PC-3 (cell line): ENCODE results near the gene CRIP2. TPM values are rescaled to one million over a fixed set of nuclear protein-coding genes. Genes with fewer than 3 reads are reported as not detected.

ENCODE experiments used
- ATAC-seq: fragments of 200-7000 bp; cut with Tn5 transposase; 2 replicates; pipeline ENCODE4 v1.9.1; 2020; ENCODE audit warnings: mild to moderate bottlenecking, moderate library complexity
- BruUV-seq: library from RNA; stranded (reverse); fragments of 400-500 nt; replicated peaks from 2 replicates; lab custom pipeline; 2021; lab: Mats Ljungman, UMichigan
- CTCF ChIA-PET: fragments of 300-600 bp; sonication (Branson Sonifier 250); formaldehyde crosslinking; loops from one replicate; lab custom pipeline; 2022; ENCODE audit warnings: antibody characterized with exemption; lab: Charles Lee
- POLR2A ChIA-PET: fragments of 300-600 bp; sonication (Branson Sonifier 250); formaldehyde crosslinking; loops from one replicate; lab custom pipeline; 2022; ENCODE audit warnings: antibody characterized with exemption; ENCODE audit not compliant: unreplicated experiment; lab: Charles Lee
- DNase-seq: peaks from one replicate; pipeline ENCODE4 v3.0.0-alpha.2; 2015
- H2AFZ ChIP-seq: fragments of 300-600 bp; sonication (generic); 2 replicates; pipeline ENCODE4 v1.6.0; 2016; ENCODE audit warnings: antibody characterized with exemption, low read length
- H3F3A ChIP-seq: fragments of 300-600 bp; sonication (generic); one replicate; pipeline ENCODE4 v1.6.0; 2017; ENCODE audit warnings: antibody characterized with exemption, low read length, control low read depth, mild to moderate bottlenecking; ENCODE audit not compliant: unreplicated experiment
- H3K27ac ChIP-seq: fragments of 300-600 bp; sonication (generic); 2 replicates; pipeline ENCODE4 v1.5.1; 2016; ENCODE audit warnings: mild to moderate bottlenecking, low read length
- H3K27me3 ChIP-seq: fragments of 300-600 bp; sonication (generic); 2 replicates; pipeline ENCODE4 v1.6.1; 2016; ENCODE audit warnings: low read length, mixed read lengths
- H3K36me3 ChIP-seq: fragments of 300-600 bp; sonication (generic); 2 replicates; pipeline ENCODE4 v1.6.1; 2016; ENCODE audit warnings: low read depth, mixed run types, low read length, mixed read lengths
- H3K4me1 ChIP-seq: fragments of 300-600 bp; sonication (generic); 2 replicates; pipeline ENCODE4 v1.5.1; 2016; ENCODE audit warnings: low read length; ENCODE audit not compliant: insufficient read depth
- H3K4me2 ChIP-seq: fragments of 300-600 bp; sonication (generic); 2 replicates; pipeline ENCODE4 v1.6.0; 2016; ENCODE audit warnings: low read length
- H3K4me3 ChIP-seq: fragments of 300-600 bp; sonication (generic); 2 replicates; pipeline ENCODE4 v1.5.1; 2016; ENCODE audit warnings: mild to moderate bottlenecking, low read length, mixed read lengths
- H3K79me2 ChIP-seq: fragments of 300-600 bp; sonication (generic); 2 replicates; pipeline ENCODE4 v1.6.1; 2017; ENCODE audit warnings: low read length, mixed read lengths
- H3K9ac ChIP-seq: fragments of 300-600 bp; sonication (generic); 2 replicates; pipeline ENCODE4 v1.6.0; 2016; ENCODE audit warnings: mild to moderate bottlenecking, low read length
- H3K9me2 ChIP-seq: fragments of 300-600 bp; sonication (generic); replicated peaks from 2 replicates; pipeline ENCODE4 v1.6.1; 2016; ENCODE audit warnings: mixed run types, low read length, mixed read lengths
- H3K9me3 ChIP-seq: fragments of 300-600 bp; sonication (generic); 2 replicates; pipeline ENCODE4 v1.6.1; 2016; ENCODE audit warnings: low read length, mixed read lengths
- H4K20me1 ChIP-seq: fragments of 300-600 bp; sonication (generic); 2 replicates; pipeline ENCODE4 v1.6.1; 2016; ENCODE audit warnings: low read length, mixed read lengths
- CTCF ChIP-seq: fragments of 300-600 bp; sonication (generic); conservative IDR thresholded peaks from 2 replicates; pipeline ENCODE4 v1.5.1; 2017; ENCODE audit warnings: antibody characterized with exemption, low read depth, mild to moderate bottlenecking, low read length
- EZH2 ChIP-seq: fragments of 300-600 bp; sonication (generic); IDR thresholded peaks from one replicate; pipeline ENCODE4 v1.6.1; 2017; ENCODE audit warnings: antibody characterized with exemption, mild to moderate bottlenecking, low read length; ENCODE audit not compliant: unreplicated experiment
- EZH2phosphoT487 ChIP-seq: fragments of 300-600 bp; sonication (generic); IDR thresholded peaks from 2 replicates; pipeline ENCODE4 v1.6.1; 2018; ENCODE audit warnings: mild to moderate bottlenecking, antibody characterized with exemption, low read length, borderline replicate concordance
- intact Hi-C: fragments of 100-400 bp; cut with micrococcal nuclease; formaldehyde crosslinking; loops from 2 replicates; pipeline ENCODE4 v1.9.0; 2023
- total RNA-seq: library from RNA; depleted of rRNA; stranded (reverse); fragments of >200 nt; gene quantifications from 2 replicates; pipeline ENCODE4 v1.2.3, GENCODE V29; 2014

CRIP2 gene
- total RNA-seq, 1 experiment from 2014 or later: 100 TPM

GRCh38 chr14:105470350-105471296, 4.0 kb upstream of the CRIP2 start:
- no peak for DNase-seq
- Histone ChIP-seq H3K9me3 (no peaks in the 10 kb centered on the region), H3K36me3 (no peaks in the 10 kb centered on the region), H4K20me1 (no peaks in the 10 kb centered on the region), H2AFZ (no peak overlapping the region), H3K4me3 (no peak overlapping the region), H3K9me2 (no peaks in the 10 kb centered on the region), H3K4me1 (peaks cover 20% of the 10 kb centered on the region), H3K4me2 (no peak overlapping the region), H3K9ac (no peak overlapping the region), H3K79me2 (no peaks in the 10 kb centered on the region), H3K27me3 (no peaks in the 10 kb centered on the region), H3K27ac (no peak overlapping the region), H3F3A (no peaks in the 10 kb centered on the region)
- BruUV-seq: no TSS peak
- intact Hi-C loops: no loop called here
- CTCF ChIA-PET: interaction anchor here (1.5 to 2.0 kb wide), 2 partner anchors 10 to 20 kb away, joined by 3 to 7 read pairs; no protein-coding TSS in a partner anchor
- no peak for ATAC-seq
- POLR2A ChIA-PET: no interaction called here
- TF ChIP-seq CTCF (no peak), EZH2 (no peak), EZH2phosphoT487 (no peak)

- CTCF ChIA-PET: interaction anchor here (1.5 to 2.0 kb wide), 2 partner anchors 9 to 19 kb away, joined by 3 to 7 read pairs; no protein-coding TSS in a partner anchor
- Histone ChIP-seq H3K9ac (no peak overlapping the region), H2AFZ (no peak overlapping the region), H4K20me1 (no peaks in the 10 kb centered on the region), H3K4me1 (peaks cover 27% of the 10 kb centered on the region), H3K4me3 (no peak overlapping the region), H3K4me2 (no peak overlapping the region), H3K79me2 (no peaks in the 10 kb centered on the region), H3K9me3 (no peaks in the 10 kb centered on the region), H3K27ac (no peak overlapping the region), H3F3A (no peaks in the 10 kb centered on the region), H3K9me2 (no peaks in the 10 kb centered on the region), H3K36me3 (no peaks in the 10 kb centered on the region), H3K27me3 (no peaks in the 10 kb centered on the region)
- TF ChIP-seq EZH2 (no peak), EZH2phosphoT487 (no peak), CTCF (no peak)
- ATAC-seq (no peak), DNase-seq (no peak)
- POLR2A ChIA-PET: interaction anchor here (0.6 kb wide), 1 partner anchor 24 kb away, joined by 3 read pairs; no protein-coding TSS in a partner anchor
- intact Hi-C loops: no loop called here
- BruUV-seq: no TSS peak
Observed at GRCh38 chr14:105471297-105471821, 3.3 kb upstream of the CRIP2 start.
